Measurements from ENCODE around the gene FAM168A.

The FAM168A gene, protein sequence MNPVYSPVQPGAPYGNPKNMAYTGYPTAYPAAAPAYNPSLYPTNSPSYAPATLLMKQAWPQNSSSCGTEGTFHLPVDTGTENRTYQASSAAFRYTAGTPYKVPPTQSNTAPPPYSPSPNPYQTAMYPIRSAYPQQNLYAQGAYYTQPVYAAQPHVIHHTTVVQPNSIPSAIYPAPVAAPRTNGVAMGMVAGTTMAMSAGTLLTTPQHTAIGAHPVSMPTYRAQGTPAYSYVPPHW

DNA sequence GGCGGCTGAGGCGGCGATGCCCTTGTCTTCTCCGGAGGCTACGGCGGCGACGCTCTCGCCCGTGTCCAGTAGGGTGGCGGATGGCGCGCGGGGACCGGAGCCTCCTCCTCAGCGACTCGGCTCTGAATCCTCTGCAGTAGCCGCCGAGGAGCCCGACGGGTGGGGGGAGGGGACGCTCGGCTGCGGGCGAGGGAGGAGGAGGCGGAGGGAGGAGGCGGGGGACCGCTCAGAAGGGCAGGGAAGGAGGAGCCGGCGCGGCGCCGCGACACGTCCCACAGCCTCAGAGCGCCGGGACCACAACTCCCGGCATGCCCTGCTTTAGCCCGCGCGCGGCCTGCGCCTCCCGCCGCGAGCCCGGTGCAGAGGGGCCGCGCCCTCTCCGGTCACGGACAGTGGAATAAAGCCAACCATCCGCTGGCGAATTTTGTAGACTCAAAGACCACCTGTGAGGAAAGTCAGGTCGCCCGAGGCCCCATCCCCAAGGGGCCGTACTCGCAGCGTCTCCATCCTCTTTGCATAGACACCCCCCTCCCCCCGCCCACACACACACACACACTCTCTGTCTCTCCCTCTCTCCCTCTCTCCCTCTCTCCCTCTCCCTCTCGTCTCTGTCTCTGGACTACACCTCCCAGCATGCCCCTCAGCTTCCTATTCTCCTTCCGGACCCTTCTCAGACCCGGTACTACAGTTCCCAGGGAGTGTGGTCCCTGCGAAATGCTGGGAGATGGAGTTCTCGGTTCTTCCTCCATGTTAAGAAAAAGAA lies at the start of gene FAM168A:
FAM168A (minus strand) TSS at position 157 of the 763 bp plus-strand sequence. CDS start 129,638 bp downstream, outside the sequence.
- Histone ChIP-seq H3K9me3 (ENCODE audit: insufficient read depth, low read length) (no peaks in the 10 kb centered on the region), H3K4me3 (ENCODE audit: insufficient read length, low read depth) (peak within 1 kb of the TSS; percentile 77), H3K9ac (ENCODE audit: insufficient read length, low read depth) (peak within 1 kb of the TSS; percentile 85), H3K4me1 (ENCODE audit: insufficient read depth, insufficient read length) (peaks cover 4% of the 10 kb centered on the region), H3K36me3 (ENCODE audit: insufficient read depth, insufficient read length, low read length) (no peaks in the 10 kb centered on the region), H3K27me3 (ENCODE audit: insufficient read depth, insufficient read length) (no peaks in the 10 kb centered on the region)
- TF ChIP-seq ZNF274 (IDR thresholded peaks at IDR 0.05; ENCODE audit: low read depth, low read length) (no peak), SUZ12 (IDR thresholded peaks at IDR 0.05; ENCODE audit: extremely low read depth, insufficient read depth, insufficient read length) (no peak), YY1 (IDR thresholded peaks at IDR 0.05; ENCODE audit: insufficient read depth, insufficient read length) (peak; percentile 70)
- peak; percentile 95 for DNase-seq (ENCODE audit: low read depth, low spot score)

GRCh38 chr11:73647459-73648100 lies 49.7 kb upstream of the FAM168A start:
- H3K27me3 ChIP-seq (ENCODE audit: insufficient read depth, insufficient read length): peaks cover 4% of the 10 kb centered on the region
- DNase-seq (ENCODE audit: low read depth, low spot score): peak; percentile 87
- H3K4me3 ChIP-seq (ENCODE audit: insufficient read length, low read depth): peak overlapping the region; percentile 21
- no peaks in the 10 kb centered on the region for H3K36me3 ChIP-seq (ENCODE audit: insufficient read depth, insufficient read length, low read length)
- TF ChIP-seq ZNF274 (IDR thresholded peaks at IDR 0.05; ENCODE audit: low read depth, low read length) (no peak), YY1 (IDR thresholded peaks at IDR 0.05; ENCODE audit: insufficient read depth, insufficient read length) (no peak), SUZ12 (IDR thresholded peaks at IDR 0.05; ENCODE audit: extremely low read depth, insufficient read depth, insufficient read length) (no peak)
- H3K9me3 ChIP-seq (ENCODE audit: insufficient read depth, low read length): no peaks in the 10 kb centered on the region
- H3K4me1 ChIP-seq (ENCODE audit: insufficient read depth, insufficient read length): peaks cover 24% of the 10 kb centered on the region
- H3K9ac ChIP-seq (ENCODE audit: insufficient read length, low read depth): no peak overlapping the region

DNA sequence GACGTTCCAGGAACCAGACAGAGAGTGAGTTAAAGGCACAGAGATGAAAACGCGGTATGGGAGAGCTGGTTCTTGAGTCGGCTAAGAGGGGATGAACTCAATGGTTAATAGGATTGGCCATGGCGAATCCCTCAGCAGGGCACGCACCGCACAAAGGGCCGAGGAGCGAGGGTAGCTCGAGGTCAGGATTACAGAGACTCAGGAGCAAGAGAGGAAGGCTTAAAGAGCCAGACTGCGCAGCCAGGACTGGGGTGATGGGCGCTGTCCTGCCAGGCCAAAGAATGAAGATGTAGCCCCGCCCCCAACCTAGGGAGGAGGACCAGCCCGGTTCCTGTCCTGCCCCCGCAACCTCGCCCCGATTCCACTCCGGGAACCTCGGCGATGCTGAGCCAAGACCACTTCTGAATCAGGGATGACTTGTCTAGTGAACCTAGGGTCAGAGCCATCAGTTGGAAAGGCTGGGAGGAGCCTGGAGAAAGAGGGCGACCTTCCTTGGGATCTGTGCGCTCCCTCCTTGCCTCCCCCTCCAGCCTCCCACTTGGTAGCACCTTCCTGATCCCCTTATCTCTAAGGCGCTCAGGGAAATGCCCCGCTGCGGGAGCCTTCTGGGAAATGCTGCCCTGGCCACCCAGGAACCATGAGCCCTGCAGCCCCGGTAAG lies 48.2 kb upstream of the FAM168A start, which contains the start of gene PLEKHB1:
PLEKHB1 (plus strand) TSS at position 610 of the 660 bp plus-strand sequence; CDS start at position 638, 28 bp downstream.
- Histone ChIP-seq H3K9ac (ENCODE audit: insufficient read length, low read depth) (peak within 1 kb of the TSS; percentile 67), H3K4me3 (ENCODE audit: insufficient read length, low read depth) (peak within 1 kb of the TSS; percentile 30), H3K27me3 (ENCODE audit: insufficient read depth, insufficient read length) (peaks cover 4% of the 10 kb centered on the region), H3K9me3 (ENCODE audit: insufficient read depth, low read length) (no peaks in the 10 kb centered on the region), H3K36me3 (ENCODE audit: insufficient read depth, insufficient read length, low read length) (no peaks in the 10 kb centered on the region), H3K4me1 (ENCODE audit: insufficient read depth, insufficient read length) (peaks cover 17% of the 10 kb centered on the region)
- TF ChIP-seq YY1 (IDR thresholded peaks at IDR 0.05; ENCODE audit: insufficient read depth, insufficient read length): no peak
- no peak for DNase-seq (ENCODE audit: low read depth, low spot score)

GRCh38 chr11:73645121-73645969 lies 47.4 kb upstream of the FAM168A start:
- no peak for TF ChIP-seq YY1 (IDR thresholded peaks at IDR 0.05; ENCODE audit: insufficient read depth, insufficient read length)
- TF ChIP-seq SUZ12 (IDR thresholded peaks at IDR 0.05; ENCODE audit: extremely low read depth, insufficient read depth, insufficient read length): no peak
- TF ChIP-seq ZNF274 (IDR thresholded peaks at IDR 0.05; ENCODE audit: low read depth, low read length): no peak
- peaks cover 17% of the 10 kb centered on the region for H3K4me1 ChIP-seq (ENCODE audit: insufficient read depth, insufficient read length)
- H3K9ac ChIP-seq (ENCODE audit: insufficient read length, low read depth): peak overlapping the region; percentile 67
- DNase-seq (ENCODE audit: low read depth, low spot score): no peak
- H3K27me3 ChIP-seq (ENCODE audit: insufficient read depth, insufficient read length): peaks cover 4% of the 10 kb centered on the region
- H3K4me3 ChIP-seq (ENCODE audit: insufficient read length, low read depth): peak overlapping the region; percentile 30
- no peaks in the 10 kb centered on the region for H3K9me3 ChIP-seq (ENCODE audit: insufficient read depth, low read length)
- H3K36me3 ChIP-seq (ENCODE audit: insufficient read depth, insufficient read length, low read length): no peaks in the 10 kb centered on the region

- peaks cover 4% of the 10 kb centered on the region for H3K27me3 ChIP-seq (ENCODE audit: insufficient read depth, insufficient read length)
- H3K9me3 ChIP-seq (ENCODE audit: insufficient read depth, low read length): no peaks in the 10 kb centered on the region
Observed at GRCh38 chr11:73641668-73642067, 43.8 kb upstream of the FAM168A start.

DNA sequence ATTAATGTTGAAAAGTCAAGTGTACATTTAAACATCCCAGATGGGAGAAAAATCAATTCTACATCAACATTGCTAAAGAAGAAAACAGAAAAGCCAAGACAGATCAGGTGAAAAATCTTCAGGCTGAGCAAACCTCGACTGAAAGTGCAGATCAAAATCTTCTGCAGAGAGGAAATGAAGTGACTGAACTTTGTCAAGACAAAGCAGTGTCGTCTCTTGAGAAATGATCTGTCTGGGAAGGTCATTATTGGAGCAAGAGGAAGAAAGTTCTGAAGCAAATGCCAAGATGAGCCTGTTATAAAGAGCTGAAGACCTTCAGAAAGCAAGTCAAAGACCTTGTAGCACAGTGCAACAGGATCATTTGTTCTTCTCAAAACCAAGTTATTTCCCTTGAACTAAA lies 42.7 kb upstream of the FAM168A start:
- TF ChIP-seq YY1 (IDR thresholded peaks at IDR 0.05; ENCODE audit: insufficient read depth, insufficient read length): no peak
- no peak for TF ChIP-seq ZNF274 (IDR thresholded peaks at IDR 0.05; ENCODE audit: low read depth, low read length)
- TF ChIP-seq SUZ12 (IDR thresholded peaks at IDR 0.05; ENCODE audit: extremely low read depth, insufficient read depth, insufficient read length): no peak
- Histone ChIP-seq H3K27me3 (ENCODE audit: insufficient read depth, insufficient read length) (peaks cover 4% of the 10 kb centered on the region), H3K9me3 (ENCODE audit: insufficient read depth, low read length) (no peaks in the 10 kb centered on the region), H3K4me1 (ENCODE audit: insufficient read depth, insufficient read length) (peaks cover 2% of the 10 kb centered on the region), H3K36me3 (ENCODE audit: insufficient read depth, insufficient read length, low read length) (no peaks in the 10 kb centered on the region), H3K4me3 (ENCODE audit: insufficient read length, low read depth) (no peak overlapping the region), H3K9ac (ENCODE audit: insufficient read length, low read depth) (no peak overlapping the region)
- no peak for DNase-seq (ENCODE audit: low read depth, low spot score)

More at GRCh38 chr11:73641668-73642067, 43.8 kb upstream of the FAM168A start:
- no peak for DNase-seq (ENCODE audit: low read depth, low spot score)
- no peak overlapping the region for H3K9ac ChIP-seq (ENCODE audit: insufficient read length, low read depth)
- H3K4me3 ChIP-seq (ENCODE audit: insufficient read length, low read depth): no peak overlapping the region
- peaks cover 2% of the 10 kb centered on the region for H3K4me1 ChIP-seq (ENCODE audit: insufficient read depth, insufficient read length)
- no peak for TF ChIP-seq YY1 (IDR thresholded peaks at IDR 0.05; ENCODE audit: insufficient read depth, insufficient read length)
- no peak for TF ChIP-seq ZNF274 (IDR thresholded peaks at IDR 0.05; ENCODE audit: low read depth, low read length)
- no peak for TF ChIP-seq SUZ12 (IDR thresholded peaks at IDR 0.05; ENCODE audit: extremely low read depth, insufficient read depth, insufficient read length)
- no peaks in the 10 kb centered on the region for H3K36me3 ChIP-seq (ENCODE audit: insufficient read depth, insufficient read length, low read length)
